ENCODE results near the gene ANK3.

Gene ANK3

DNA sequence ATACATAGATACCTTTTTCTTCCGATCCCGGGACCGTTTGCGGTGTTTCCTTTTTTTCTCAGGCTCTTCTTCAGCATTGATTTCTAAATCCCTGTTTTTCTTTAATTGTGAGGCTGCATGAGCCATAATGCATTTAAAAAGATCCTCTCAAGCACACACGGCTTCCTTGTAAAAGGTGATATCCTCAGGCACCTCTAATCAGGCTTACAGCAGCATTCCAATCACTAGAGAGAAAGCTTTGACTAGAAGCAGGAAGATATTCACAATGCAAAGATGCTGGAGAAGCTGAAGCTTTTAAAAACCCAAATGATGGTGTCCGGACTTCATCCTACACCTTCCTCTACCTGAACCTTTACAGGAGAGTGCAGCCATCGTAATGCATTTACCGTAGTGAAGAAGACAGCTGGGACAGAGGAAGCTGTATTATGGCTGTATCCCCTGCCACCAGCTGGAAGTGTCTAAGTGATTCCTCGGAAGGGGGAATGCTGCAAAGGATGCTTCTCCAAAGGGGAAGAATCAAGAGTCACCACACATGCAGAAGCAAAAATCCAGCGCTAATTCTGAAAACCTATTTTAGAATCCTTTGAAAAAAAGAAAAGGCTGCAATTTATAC lies at the start of gene ANK3:
Gene ANK3 (minus strand): TSS at position 463 of the 613 bp plus-strand sequence. CDS start 337 bp downstream, at position 126.
- DNase-seq, result no peak

DNA sequence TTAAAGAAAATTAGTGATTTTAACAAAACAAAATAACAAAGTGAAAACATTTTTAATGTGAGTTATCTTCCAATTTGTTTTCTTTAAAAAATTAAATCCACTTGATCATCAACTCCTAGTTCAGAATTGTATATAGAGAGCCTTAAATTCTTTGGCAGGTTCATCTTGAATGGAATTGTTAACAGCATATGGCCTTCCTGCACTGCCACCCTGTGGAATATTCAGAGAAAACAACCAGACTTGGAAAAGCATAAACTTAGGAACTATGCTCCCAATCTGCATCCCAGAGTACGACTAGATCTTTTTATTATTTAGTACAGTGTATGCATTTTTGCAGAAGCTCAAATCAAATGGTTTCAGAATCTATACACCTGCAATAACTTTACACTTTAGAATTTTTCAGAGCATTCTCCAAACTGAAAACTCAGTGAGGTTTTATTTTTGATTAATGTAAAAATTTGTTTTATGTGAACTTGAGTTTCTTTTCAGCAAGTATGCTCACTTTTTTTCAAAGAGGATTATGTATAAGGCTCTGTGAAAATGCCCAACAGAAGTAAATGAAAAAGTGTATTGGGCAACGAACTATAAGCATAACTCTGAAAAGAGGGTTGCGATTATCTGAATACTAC lies 44.9 kb upstream of the ANK3 start:
- no peak for DNase-seq

DNA sequence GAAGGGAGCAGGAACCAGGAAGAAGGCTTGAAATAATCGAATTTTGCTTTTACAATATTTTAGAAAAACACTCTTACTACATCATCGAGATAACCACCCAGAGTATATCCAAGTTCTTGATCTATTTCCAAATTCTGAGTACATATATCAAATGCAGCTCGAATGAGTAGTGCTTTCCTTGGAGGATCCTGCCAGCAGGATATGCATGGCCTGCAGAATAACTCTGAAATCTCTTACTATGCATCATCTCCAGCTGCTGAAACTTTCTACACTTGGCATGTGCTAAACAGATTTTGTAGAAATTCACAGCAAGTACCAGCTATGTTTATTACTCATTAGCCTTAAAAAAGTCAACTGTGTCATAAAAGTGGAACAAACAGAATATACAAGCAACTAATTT lies 44.0 kb upstream of the ANK3 start:
- DNase-seq, result no peak

DNA sequence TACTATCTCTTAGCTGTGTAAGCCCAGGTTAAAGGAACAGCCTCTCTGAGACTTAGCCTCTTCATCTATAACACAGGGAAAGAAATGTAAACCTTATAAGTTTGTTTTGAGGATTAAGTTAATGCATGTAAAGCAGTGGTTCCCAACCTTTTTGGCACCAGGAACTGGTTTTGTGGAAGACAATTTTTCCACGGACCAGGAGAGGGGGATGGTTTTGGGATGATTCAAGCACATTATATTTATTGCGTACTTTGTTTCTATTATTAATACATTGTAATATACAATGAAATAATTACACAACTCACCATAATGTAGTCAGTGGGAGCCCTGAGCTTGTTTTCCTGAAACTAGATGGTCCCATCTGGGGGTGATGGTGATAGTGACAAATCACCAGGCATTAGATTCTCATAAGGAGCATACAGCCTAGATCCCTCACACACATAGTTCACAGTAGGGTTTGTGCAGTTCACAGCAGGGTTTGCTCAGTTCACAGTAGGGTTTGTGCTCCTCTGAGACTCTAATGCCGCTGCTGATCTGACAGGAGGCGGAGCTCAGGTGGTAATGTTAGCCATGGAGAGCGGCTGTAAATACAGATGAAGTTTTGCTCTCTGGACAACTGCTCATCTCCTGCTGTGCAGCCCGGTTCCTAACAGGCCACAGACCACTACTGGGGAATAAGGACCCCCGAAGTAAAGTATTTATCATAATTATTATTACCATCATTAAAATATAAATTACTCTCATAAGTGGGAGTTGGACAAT lies 41.3 kb upstream of the ANK3 start:
- DNase-seq, result no peak

DNA sequence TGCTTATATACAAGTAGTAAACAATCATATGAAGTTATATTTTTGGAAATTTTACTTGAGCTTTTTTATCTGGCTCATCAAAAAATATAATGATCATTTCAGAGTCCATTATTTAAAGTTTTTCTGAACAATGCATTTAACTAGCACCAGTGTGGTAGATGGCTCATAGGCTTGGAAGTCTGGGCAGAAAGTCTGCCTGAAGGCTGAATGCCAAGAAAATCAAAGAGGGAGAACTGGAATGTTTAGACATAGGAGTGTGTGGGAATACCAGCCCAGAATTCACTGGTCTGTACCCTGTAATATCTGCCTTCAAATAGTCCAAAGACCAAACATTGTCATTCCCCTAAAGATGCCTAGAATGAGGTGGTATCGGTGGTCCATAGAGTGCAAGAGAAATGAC lies 40.3 kb upstream of the ANK3 start:
- DNase-seq, result no peak

DNA sequence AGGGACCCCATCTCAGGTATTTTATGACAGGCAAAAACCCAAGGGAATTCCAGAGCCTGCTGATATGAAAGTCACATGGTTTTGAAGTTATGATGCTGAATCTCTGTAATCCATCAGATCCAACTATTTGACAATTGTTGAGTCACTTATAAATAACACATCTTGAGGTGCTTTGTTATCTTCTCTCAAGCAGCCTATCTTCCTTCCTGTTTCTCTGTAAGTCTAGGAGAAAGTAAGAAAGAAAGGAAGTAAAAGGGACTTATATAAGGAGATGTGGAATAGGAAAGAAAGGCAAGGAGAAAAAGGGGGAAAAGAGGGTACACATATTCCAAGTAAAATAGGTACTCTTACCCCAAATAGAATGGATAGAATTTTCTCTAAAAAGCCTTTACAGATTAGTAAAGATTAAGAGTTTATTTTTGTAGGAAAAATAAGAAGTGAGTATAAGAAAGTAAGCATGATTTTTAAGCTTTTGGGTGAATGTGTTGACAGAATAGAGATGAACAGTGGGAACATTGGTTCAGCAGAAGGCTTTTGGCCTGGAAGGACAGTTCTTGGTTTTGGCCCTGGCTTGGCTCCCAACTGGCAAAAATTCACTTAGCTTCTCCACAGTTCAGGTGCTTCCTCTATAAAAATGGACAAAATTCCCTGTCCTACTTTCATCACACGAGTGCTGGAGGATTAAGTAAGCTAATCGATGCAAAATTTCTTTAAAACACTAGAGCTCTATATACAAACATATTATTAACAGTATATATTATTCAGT lies 39.6 kb upstream of the ANK3 start:
- no peak for DNase-seq

DNA sequence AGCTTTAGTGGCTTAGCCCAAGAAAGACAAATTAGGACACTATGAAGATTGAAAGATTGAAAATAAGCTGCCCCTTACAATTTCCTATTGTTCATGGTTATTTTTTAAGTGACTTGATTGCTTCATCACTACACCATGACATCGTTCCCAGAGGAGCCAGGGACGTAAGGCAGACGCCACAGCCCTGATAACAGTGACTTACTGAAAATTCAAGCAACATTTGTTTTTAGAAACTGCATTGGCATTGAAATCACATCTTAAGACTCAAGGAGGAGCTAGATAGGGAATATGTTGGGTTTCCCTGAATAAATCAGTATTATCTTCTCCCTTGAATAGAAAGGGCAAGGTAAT lies 38.7 kb upstream of the ANK3 start:
- no peak for DNase-seq

DNA sequence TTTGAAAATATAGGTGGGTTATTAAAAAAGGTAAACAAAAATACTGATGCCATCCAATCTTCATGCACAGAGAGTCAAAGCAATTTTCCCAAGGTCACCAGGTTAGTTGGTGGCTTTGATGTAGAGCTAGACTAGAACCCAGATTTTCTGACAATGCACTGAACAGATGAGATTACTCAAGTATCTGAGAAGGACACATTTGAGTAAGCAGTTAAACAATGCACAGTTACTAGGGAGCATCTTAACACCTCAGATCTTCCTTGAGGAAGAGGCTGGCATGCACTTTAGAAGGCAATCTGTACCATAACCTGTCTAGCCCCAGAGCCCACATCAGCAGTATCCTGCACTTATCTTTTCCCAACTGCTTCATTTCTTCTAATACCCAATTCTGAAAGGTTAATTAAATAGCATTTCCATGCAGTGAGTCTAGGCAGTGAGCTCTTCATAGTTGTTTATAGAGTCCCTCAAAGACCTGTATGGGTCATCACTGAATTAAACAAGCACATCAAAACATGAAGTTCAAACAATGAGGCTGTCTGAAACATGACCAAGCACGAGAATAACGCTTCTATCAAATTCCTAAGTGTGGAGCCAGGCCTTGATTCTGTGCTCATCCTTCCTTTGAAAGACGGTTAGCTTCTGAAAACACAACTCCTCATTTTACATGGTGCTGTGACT lies 38.2 kb upstream of the ANK3 start:
- no peak for DNase-seq

DNA sequence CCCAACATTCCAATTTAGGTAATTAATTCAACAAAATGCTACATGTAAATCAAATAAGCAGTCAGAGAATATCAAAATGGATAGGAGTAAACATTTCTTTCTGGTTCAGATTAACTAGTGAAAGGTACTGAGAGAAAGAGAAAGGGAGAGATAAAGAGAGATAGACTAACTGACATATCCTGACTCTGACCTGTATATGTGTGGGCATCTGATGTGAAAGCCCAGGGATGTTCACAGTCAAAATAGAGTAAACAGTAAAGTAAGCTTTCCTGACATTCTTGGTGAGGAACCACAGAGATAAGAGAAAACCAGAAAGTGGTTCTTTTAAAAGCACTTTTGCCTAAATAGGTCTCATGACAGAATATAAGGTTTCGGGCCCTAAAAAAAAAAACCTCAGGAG lies 37.5 kb upstream of the ANK3 start:
- DNase-seq, result no peak

DNA sequence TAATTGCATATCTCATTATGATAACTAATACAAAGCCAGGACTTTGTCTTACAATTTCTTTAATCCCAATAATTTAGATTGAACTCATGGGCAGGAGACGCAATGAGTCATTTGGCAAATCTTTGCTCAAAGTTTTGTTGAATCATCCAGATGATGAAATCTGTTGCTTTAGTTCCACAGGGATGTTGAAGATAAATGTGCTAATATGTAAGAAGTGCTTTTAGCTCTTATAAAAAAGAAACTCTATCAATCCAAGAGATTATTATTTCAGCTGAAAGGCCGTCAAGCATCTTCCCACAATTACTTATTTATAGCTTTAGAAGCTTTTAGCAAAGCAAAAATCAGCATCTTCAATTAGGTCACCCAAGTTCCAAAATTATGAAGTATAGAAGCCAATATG lies 36.8 kb upstream of the ANK3 start:
- no peak for DNase-seq

DNA sequence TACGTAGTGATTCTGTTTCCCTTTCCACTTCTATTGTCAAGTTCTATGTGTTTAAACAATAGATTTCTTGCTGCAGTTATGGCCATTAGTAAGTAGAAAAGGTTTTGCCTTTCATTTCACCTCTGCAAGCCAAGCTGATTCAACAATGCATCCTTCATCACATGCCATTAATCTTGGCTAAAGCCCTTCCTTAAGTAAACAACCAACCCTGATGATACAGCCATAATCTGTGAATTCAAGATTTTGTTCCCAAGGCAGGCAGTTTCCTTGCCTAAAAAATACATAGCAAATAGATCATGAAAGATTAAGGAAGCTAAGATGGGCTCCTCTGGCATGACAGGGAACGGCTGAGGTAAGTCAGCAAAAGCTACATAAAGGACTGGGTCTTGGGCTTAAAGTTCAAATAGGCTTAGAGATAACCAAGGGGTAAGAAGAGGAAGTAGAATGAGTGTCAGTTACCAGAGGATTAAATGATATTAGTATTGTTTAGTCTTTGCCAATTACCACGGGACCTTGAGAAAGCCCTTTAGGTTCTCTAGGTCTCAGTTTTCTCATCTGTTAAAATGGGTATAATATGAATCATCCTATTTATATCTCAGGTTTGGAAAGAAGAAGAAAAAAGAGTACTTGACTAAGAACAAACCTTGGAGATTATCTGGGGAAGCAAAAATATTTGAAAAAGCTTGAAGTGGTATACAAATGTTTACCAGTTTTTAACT lies 35.9 kb upstream of the ANK3 start:
- no peak for DNase-seq

DNA sequence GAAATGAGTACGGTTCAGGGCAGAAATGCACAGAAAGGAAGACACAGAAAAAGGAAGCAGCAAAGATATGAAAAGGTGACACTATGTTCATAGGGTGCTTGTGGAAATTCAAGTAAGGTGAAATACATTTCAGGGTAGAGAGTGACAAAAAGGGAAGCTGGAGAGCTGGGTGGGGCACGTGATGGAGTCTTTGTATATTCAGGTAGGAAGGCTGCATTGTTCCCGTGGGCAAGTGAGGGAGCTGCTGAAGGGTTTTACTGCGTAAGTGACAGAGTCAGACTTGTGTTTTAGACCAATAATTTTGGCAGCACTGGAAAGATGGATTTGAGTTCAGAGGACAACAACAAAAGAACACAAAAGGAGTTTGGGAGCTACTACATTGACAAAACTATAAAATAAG lies 35.3 kb upstream of the ANK3 start:
- no peak for DNase-seq

DNA sequence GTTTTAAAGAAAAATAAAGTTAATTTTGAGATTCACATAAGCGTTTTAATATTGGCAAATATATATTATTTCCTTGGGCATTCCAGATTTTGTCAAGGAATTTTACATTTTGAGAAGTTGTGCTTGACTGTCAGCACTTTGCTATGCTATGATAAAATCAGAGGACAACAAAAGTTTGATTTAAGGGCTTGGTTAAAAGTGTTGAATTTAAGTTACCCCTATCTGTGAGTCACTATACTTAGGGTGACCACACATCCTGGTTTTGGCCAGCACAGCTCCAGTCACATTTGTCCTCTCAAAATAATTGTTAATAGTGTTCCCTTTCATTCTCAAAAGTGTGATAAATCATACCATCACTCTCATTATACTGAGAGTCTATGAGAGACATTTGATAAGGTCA lies 34.2 kb upstream of the ANK3 start:
- DNase-seq, result no peak

DNA sequence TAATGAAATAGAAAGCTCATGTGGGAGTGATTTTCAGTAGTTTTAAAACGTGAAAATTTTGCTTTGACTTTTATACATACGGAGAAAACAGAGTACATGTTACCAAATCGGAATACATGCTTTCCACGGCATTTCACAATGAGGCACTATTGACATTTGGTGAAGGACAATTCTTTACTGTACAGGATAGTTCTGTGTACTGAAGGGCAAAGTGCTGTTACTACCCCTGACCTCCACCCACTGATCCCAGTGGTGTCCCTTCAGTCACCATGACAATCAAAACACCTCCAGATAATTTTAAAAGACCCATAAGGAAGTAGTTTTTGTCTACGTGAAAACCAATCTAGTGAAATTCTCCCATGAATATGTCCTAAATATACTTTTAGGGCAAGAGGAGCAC lies 33.1 kb upstream of the ANK3 start:
- DNase-seq, result no peak

DNA sequence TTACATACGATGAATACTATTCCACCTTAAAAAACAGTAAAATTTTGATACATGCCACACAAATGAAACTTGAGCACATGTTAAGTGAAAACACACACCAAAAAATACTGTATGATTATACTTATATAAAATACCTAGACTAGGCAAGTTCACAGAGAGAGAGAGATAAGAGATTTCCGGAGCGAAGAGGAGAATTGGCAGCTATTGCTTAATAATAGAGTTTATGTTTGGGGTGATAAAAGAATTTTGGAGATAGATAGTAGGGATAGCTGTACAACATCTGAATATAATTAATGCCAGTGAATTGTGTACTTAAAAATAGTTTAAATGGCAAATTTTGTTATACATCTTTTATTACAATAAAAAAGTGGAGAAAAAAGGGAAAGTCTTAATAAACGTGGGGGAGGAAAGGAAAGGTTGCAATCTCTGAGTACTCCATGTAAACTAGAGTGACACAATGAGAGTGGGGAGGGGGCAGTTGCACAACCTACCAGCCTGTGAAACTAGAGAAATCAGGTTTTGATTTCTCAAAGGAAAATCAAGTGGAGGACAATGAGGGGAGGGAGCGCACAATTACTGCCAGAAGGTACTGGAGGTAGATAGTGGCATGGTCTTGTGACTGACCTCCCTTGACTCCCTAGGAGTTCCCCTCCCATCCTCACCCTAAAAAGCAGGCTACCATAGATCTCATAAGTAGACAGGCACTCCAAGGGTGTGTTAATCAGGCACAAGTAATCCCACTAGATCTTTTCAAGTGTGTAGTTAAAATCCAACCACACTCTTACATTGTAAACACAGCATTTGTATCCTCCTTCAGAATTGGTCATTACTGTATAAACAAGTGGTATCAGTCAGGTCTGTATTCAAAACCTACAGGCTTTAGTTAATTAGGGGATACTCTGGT lies 31.6 kb upstream of the ANK3 start:
- DNase-seq, result no peak

DNA sequence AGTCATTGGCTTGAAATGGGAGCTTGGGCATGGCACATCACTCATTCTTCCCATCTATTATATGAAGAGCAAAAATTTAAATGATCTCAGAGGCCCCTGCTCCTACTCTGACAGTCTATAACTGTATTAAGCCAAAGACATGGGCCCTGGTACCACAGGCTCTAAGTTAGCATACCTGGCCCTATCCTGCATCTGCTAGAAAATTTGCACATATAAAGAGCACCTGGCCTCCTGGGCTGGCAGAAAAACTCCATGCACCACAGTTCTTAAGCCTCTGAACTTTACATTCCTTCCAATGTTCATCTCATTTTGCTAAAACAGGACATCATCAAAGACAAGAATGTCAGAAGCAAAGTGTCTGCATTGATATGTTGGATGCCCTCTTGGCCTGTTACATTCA lies 29.6 kb upstream of the ANK3 start:
- DNase-seq, result no peak

DNA sequence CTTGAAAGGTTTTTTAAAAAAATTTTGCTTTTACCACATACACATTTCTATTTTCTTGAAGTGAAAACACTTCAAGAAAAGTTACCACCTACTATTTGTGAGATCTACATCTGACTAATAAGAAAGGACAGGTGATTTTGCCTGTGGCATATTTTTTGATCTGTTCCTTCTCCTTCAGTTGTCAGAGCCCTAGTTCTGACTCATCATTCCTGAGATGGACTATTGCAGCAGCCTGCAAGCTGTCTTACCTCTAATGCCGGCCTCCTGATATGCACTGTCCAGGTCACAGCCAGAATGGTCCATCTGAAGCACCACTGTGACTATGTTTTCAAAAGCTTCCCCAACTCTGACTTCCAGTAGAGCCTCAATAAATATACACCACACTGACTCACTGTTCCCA lies 28.2 kb upstream of the ANK3 start:
- DNase-seq, result no peak

DNA sequence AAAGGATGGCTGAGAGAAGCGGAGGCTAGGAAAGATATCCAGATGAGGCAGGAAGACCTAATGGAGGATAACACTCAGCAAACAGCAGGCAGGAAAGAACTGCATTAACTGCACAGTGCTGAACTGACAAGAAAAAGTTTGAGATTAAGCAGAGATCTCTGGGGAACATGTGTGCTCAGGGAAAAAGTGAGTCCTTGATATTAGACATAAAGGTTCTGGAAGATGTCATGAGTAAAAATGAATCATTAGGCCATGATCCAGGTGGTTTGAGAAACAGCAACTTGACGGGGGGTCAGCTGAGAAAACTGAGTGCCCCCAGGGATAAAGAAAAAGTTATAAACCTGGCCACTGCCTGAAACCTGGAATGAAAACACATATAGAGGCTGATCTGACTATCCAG lies 27.3 kb upstream of the ANK3 start:
- DNase-seq, result no peak

DNA sequence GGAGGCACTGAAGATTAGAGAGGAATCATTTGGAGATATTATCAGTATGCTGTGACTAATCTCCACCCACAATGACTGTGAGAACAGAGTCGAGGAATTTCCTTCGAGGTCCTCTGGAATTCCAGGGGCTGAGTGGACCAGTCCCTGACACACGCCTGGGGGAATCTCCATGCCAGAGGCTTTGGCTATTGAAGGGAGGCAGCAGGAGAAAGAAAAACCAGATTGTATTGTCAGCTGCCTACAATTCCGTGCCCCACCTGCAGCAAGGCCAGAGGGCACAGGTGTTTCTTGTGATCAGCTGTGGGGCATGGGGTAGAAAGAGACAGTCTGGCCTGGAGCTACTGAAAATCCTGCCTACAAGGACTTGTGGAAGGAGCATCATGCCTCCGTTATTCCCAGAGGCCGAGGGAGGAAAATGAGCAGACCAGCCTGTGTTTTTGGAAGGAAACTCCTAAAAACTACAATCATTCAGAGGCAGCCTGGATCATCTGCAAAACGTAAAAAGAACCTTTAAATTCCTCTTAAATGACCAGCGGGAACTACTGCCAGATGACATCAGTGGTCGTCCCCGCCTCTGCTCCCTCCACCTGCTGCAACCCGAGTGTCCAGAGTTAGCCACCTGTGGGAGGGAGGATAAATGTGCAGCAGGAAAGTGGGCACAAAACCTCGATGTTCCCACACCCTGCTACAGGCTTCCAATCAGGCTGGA lies 25.4 kb upstream of the ANK3 start:
- DNase-seq, result no peak

DNA sequence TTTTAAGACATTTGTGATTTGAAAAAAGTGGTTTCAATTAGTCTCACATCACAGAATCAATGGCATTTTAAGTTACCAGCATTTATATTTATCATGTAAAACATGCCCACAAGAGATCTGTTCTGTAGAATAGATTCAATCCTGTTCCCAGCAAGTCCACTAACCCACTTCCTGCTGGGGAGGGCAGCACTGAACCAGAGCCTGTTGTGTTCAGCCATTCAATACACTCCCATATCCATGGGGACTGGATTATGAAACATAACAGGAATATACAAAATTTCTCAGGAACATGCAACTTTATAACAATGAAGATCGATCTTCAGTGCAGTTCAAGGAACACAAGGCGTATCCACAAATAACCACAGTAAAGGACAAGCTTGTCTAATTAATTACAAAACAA lies 24.4 kb upstream of the ANK3 start:
- DNase-seq, result no peak

Measured in activated effector memory CD4-positive, alpha-beta T cell treated with Interleukin-2 at 50 U/mL for 16 hours (primary cell).